Smooth muscle cell (in vitro differentiated cells): ENCODE results near the gene PLA2G12B. TPM values are rescaled to one million over a fixed set of nuclear protein-coding genes. Genes with fewer than 3 reads are reported as not detected.

ENCODE experiments used
- DNase-seq: peaks from one replicate; lab custom pipeline; 2025; ENCODE audit not compliant: unreplicated experiment; lab: John Stamatoyannopoulos, UW
- H2AFZ ChIP-seq: fragments of 200-600 bp; sonication (generic); 2 replicates; pipeline ENCODE4 v1.6.0; 2016; ENCODE audit warnings: antibody characterized with exemption, low read depth, mild to moderate bottlenecking
- H3F3A ChIP-seq: fragments of 200-600 bp; sonication (generic); 2 replicates; pipeline ENCODE4 v1.6.0; 2017; ENCODE audit warnings: antibody characterized with exemption, low read depth
- H3K27ac ChIP-seq: fragments of 200-600 bp; sonication (generic); 2 replicates; pipeline ENCODE4 v1.5.1; 2016; ENCODE audit warnings: low read depth, mild to moderate bottlenecking
- H3K27me3 ChIP-seq: fragments of 200-600 bp; sonication (generic); 2 replicates; pipeline ENCODE4 v1.6.1; 2016; ENCODE audit warnings: low read depth, mild to moderate bottlenecking
- H3K36me3 ChIP-seq: fragments of 200-600 bp; sonication (generic); 2 replicates; pipeline ENCODE4 v1.5.1; 2016; ENCODE audit warnings: low read depth
- H3K4me1 ChIP-seq: fragments of 200-600 bp; sonication (generic); 2 replicates; pipeline ENCODE4 v1.5.1; 2016; ENCODE audit warnings: low read depth
- H3K4me2 ChIP-seq: fragments of 200-600 bp; sonication (generic); 2 replicates; pipeline ENCODE4 v1.6.0; 2016; ENCODE audit warnings: mild to moderate bottlenecking
- H3K4me3 ChIP-seq: fragments of 200-600 bp; sonication (generic); 2 replicates; pipeline ENCODE4 v1.5.1; 2016; ENCODE audit warnings: mild to moderate bottlenecking
- H3K79me2 ChIP-seq: fragments of 200-600 bp; sonication (generic); 2 replicates; pipeline ENCODE4 v1.6.0; 2016; ENCODE audit warnings: low read depth, mild to moderate bottlenecking
- H3K9ac ChIP-seq: fragments of 200-600 bp; sonication (generic); 2 replicates; pipeline ENCODE4 v1.6.0; 2016; ENCODE audit warnings: low read depth
- H3K9me3 ChIP-seq: fragments of 200-600 bp; sonication (generic); replicated peaks from 2 replicates; pipeline ENCODE4 v1.5.1; 2016; ENCODE audit warnings: low read depth
- H4K20me1 ChIP-seq: fragments of 200-600 bp; sonication (generic); 2 replicates; pipeline ENCODE4 v1.6.0; 2016; ENCODE audit warnings: low read depth
- CTCF ChIP-seq: fragments of 200-600 bp; sonication (generic); IDR thresholded peaks from 2 replicates; pipeline ENCODE4 v1.5.1; 2017; ENCODE audit warnings: borderline replicate concordance, mild to moderate bottlenecking, antibody characterized with exemption; ENCODE audit not compliant: insufficient read depth, poor library complexity, severe bottlenecking
- WGBS: methylation state at CpG from one replicate; pipeline ENCODE4 v1.1.7; 2016; ENCODE audit warnings: low lambda C conversion rate; 5-methylcytosine and 5-hydroxymethylcytosine counted together
- polyA plus RNA-seq: library from polyadenylated mRNA; unstranded; fragments of >200 nt; fragmentation: Nextera tagmentation; extraction: Ambion mirVana; gene quantifications from 2 replicates; pipeline ENCODE4 v1.2.1, GENCODE V29; 2016
- total RNA-seq: library from RNA; depleted of rRNA; stranded (reverse); fragments of >200 nt; gene quantifications from 2 replicates; pipeline ENCODE4 v1.2.3, GENCODE V29; 2014

PLA2G12B gene
- total and polyA plus RNA-seq, 2 experiments from 2014 or later: not detected

GRCh38 chr10:72890086-72890485 lies 64.5 kb downstream of the PLA2G12B start:
- H3K4me2 ChIP-seq: no peak overlapping the region
- WGBS: 95% methylated on average over 2 of the region's 2 CpGs
- H3K4me1 ChIP-seq: peaks cover 20% of the 10 kb centered on the region
- no peaks in the 10 kb centered on the region for H3K79me2 ChIP-seq
- DNase-seq: no peak
- no peak overlapping the region for H3K4me3 ChIP-seq
- H3K9me3 ChIP-seq: no peaks in the 10 kb centered on the region
- H3K9ac ChIP-seq: no peak overlapping the region
- H3K36me3 ChIP-seq: no peaks in the 10 kb centered on the region
- no peak overlapping the region for H2AFZ ChIP-seq
- H3K27me3 ChIP-seq: no peaks in the 10 kb centered on the region
- H3F3A ChIP-seq: peaks cover 5% of the 10 kb centered on the region
- TF ChIP-seq CTCF: no peak
- H3K27ac ChIP-seq: no peak overlapping the region
- no peaks in the 10 kb centered on the region for H4K20me1 ChIP-seq

GRCh38 chr10:72889391-72889831 lies 65.2 kb downstream of the PLA2G12B start:
- H3K9me3 ChIP-seq: no peaks in the 10 kb centered on the region
- WGBS: 79% methylated on average over 6 of the region's 6 CpGs
- no peaks in the 10 kb centered on the region for H3K27me3 ChIP-seq
- TF ChIP-seq CTCF: no peak
- no peaks in the 10 kb centered on the region for H3K79me2 ChIP-seq
- no peak overlapping the region for H3K27ac ChIP-seq
- no peak overlapping the region for H3K9ac ChIP-seq
- H3K4me1 ChIP-seq: peaks cover 20% of the 10 kb centered on the region
- DNase-seq: no peak
- H3K4me2 ChIP-seq: no peak overlapping the region
- peaks cover 5% of the 10 kb centered on the region for H3F3A ChIP-seq
- no peaks in the 10 kb centered on the region for H4K20me1 ChIP-seq
- H3K36me3 ChIP-seq: no peaks in the 10 kb centered on the region
- H2AFZ ChIP-seq: no peak overlapping the region
- no peak overlapping the region for H3K4me3 ChIP-seq

- no peaks in the 10 kb centered on the region for H3K79me2 ChIP-seq
- DNase-seq: no peak
- peaks cover 18% of the 10 kb centered on the region for H3K4me1 ChIP-seq
- WGBS: 29% methylated on average over 7 of the region's 7 CpGs
- peaks cover 5% of the 10 kb centered on the region for H3F3A ChIP-seq
- no peak overlapping the region for H3K9ac ChIP-seq
- H3K9me3 ChIP-seq: no peaks in the 10 kb centered on the region
- no peak overlapping the region for H3K4me3 ChIP-seq
- no peak overlapping the region for H3K4me2 ChIP-seq
- H2AFZ ChIP-seq: no peak overlapping the region
- H3K27ac ChIP-seq: no peak overlapping the region
- H3K27me3 ChIP-seq: no peaks in the 10 kb centered on the region
- no peaks in the 10 kb centered on the region for H4K20me1 ChIP-seq
- H3K36me3 ChIP-seq: no peaks in the 10 kb centered on the region
- TF ChIP-seq CTCF: no peak
Observed at GRCh38 chr10:72888151-72888638, 66.4 kb downstream of the PLA2G12B start.

- H2AFZ ChIP-seq: no peak overlapping the region
- H3K27ac ChIP-seq: no peak overlapping the region
- peaks cover 5% of the 10 kb centered on the region for H3F3A ChIP-seq
- no peak overlapping the region for H3K9ac ChIP-seq
- TF ChIP-seq CTCF: no peak
- no peaks in the 10 kb centered on the region for H3K79me2 ChIP-seq
- H3K36me3 ChIP-seq: no peaks in the 10 kb centered on the region
- DNase-seq: no peak
- no peak overlapping the region for H3K4me2 ChIP-seq
- no peaks in the 10 kb centered on the region for H3K27me3 ChIP-seq
- no peaks in the 10 kb centered on the region for H4K20me1 ChIP-seq
- no peaks in the 10 kb centered on the region for H3K9me3 ChIP-seq
- H3K4me1 ChIP-seq: peaks cover 17% of the 10 kb centered on the region
- 60% methylated on average over 5 of the region's 5 CpGs for WGBS
- no peak overlapping the region for H3K4me3 ChIP-seq
Observed at GRCh38 chr10:72887043-72887442, 67.6 kb downstream of the PLA2G12B start.
